Neural progenitor cell (in vitro differentiated cells): ENCODE measurements around the gene PTCH1.

Experiments
- CTCF ChIP-seq: fragments of 200-600 bp; sonication (generic); IDR thresholded peaks from 2 replicates; pipeline ENCODE4 v1.5.1; 2017; ENCODE audit warnings: antibody characterized with exemption, mild to moderate bottlenecking
- EZH2 ChIP-seq: fragments of 200-600 bp; sonication (generic); IDR thresholded peaks from 2 replicates; pipeline ENCODE4 v1.6.1; 2017; ENCODE audit warnings: antibody characterized with exemption, mild to moderate bottlenecking, moderate library complexity
- EZH2phosphoT487 ChIP-seq: fragments of 200-600 bp; sonication (generic); IDR thresholded peaks from 2 replicates; pipeline ENCODE4 v1.6.1; 2017; ENCODE audit warnings: antibody characterized with exemption

- TF ChIP-seq CTCF: no peak
- TF ChIP-seq EZH2: no peak
- TF ChIP-seq EZH2phosphoT487: no peak
These were observed 64.6 kb downstream of the PTCH1 start for GRCh38 chr9:95452176-95452575.
